Stimulated activated CD4-positive, alpha-beta T cell treated with anti-CD3 and anti-CD28 coated beads, Interleukin-1b, Interleukin-23, amount 100 ng/mL, for 1 hour (primary cell): ENCODE results near the gene RPL27A.

Source experiments
- DNase-seq, 2 donors: peaks; one replicate each; pipeline ENCODE4 v3.0.0-alpha.2; 2020; ENCODE audit warnings: low read depth in 2 of 2

Gene RPL27A

GRCh38 chr11:8721609-8722500 lies 39.3 kb downstream of the RPL27A start:
- no peak for DNase-seq

- DNase-seq: no peak
These were observed 40.2 kb downstream of the RPL27A start for GRCh38 chr11:8722809-8723208.

GRCh38 chr11:8723711-8724110 lies 41.1 kb downstream of the RPL27A start:
- DNase-seq: no peak

GRCh38 chr11:8724682-8725081 lies 42.1 kb downstream of the RPL27A start:
- DNase-seq: no peak

GRCh38 chr11:8726395-8726794 lies 43.8 kb downstream of the RPL27A start:
- DNase-seq: no peak

GRCh38 chr11:8728563-8728962 lies 46.0 kb downstream of the RPL27A start:
- no peak for DNase-seq

- no peak for DNase-seq
These were observed 46.5 kb downstream of the RPL27A start for GRCh38 chr11:8729067-8729466.

- no peak for DNase-seq
These were observed 47.5 kb downstream of the RPL27A start for GRCh38 chr11:8729837-8730696.

- DNase-seq: no peak
These were observed 48.1 kb downstream of the RPL27A start for GRCh38 chr11:8730697-8731020.

GRCh38 chr11:8731647-8732323 lies 49.2 kb downstream of the RPL27A start:
- no peak for DNase-seq

- DNase-seq: no peak
These were observed 49.7 kb downstream of the RPL27A start for GRCh38 chr11:8732324-8732670.

GRCh38 chr11:8732748-8733241 lies 50.2 kb downstream of the RPL27A start:
- DNase-seq: no peak

GRCh38 chr11:8733852-8734251 lies 51.3 kb downstream of the RPL27A start:
- no peak for DNase-seq

- no peak for DNase-seq
These were observed 52.5 kb downstream of the RPL27A start for GRCh38 chr11:8735094-8735493.

- DNase-seq: no peak
These were observed 56.8 kb downstream of the RPL27A start for GRCh38 chr11:8739309-8739793.
